MV-4-11 (cell line): ENCODE data around the gene COL20A1.

Experiments used
- DNase-seq: peaks from one replicate; lab custom pipeline; 2025; lab: John Stamatoyannopoulos, UW

Gene COL20A1

DNA sequence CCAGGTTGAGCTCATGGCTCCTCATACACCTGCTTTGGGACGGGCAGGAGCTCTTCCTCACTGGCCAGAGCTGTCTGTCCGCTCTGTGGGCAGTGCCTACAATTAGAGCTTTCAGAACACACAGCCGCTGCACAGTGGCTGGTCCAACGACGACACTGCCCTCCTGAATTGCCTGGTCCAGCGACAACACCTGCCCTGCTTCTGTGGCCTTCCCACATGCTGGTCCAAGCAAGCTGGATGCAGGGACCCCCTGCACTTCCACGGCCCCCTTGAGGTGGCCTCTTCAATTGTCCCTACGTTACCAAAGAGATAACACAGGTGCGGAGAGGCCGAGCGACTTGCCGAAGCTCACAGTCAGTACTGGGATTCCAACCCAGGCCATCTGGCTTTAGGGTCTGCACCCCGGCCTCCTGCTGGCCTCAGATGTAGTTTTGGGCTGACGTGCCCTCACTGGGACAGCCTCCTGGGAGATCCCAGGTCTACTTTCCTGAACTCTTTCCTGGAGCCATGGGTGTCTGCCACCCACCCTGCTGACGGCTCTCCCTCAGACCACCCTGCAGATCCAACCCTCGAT is 69.5 kb downstream of the COL20A1 start:
- no peak for DNase-seq

DNA sequence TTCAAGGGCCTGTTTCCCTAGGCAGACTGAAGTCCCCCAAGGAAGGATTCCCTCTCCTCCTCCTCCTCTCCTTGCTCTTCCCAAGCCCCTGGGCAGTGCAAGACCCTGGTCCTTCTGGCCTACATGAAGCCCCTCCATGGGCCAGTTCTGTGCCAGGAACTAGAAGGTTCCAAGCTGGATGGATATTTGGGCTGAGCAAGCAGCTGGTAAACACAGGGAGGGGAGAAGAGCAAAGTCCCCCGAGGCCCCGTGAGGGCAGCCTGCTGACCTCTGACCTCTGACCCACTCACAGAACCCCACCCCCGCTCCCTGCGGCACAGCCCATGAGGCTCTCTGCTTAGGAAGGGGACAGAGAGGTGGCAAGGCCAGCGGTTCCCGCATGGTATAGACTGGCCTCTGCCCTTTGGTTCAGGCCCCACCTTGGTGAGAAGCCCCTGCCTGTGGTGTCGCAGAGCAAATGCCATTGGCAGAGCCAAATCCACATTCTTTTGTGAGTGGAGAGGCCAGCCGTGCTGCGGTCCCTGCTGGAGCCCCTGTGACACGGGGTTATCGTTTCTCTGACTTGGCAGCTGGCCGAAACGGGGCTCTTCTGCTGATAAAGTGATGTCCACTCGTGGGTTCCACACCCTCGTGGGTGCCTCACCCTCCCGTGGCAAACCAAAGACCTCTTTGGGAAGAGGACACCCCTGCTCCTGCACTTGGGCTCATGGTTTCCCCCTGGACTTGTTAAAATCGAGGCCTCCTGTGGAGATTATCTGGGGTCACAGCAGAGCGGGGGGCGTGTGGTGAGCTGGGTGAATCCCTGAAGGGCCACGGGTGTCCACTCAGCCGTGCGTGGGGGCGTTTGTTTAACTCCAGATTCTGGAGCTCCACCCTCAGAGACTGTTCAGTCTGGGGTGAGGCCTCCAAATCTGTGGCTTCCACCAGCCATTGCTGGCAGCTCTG is 70.3 kb downstream of the COL20A1 start:
- DNase-seq, result no peak

DNA sequence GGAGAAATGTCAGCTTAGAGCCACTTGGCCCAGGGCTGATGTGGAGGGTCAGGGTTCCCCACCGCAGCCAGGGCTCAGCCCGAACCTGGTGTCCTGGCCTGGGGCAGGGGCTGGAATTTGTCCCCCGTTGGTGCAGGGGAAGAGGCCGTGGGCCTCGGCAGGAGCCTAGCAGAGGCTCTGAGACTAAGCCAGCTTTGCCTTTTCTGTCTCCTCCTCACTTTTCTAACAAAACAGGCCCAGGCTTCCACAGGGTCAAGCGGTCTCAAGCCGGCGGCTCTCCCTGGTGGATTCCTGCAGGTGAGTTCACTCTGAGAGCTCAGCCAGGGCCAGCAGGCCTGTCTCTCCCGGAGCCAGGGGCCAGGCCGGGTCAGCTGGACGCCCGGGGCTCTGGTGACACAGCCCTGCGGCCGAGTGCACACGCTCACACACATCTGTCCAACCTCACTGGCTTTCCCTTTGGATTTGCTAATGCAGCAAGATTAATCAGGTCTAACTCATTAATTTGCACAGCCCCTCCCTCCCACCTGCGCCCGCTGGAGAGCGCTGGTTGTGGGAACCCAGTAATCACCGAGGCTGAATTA is 71.1 kb downstream of the COL20A1 start:
- DNase-seq, result no peak

DNA sequence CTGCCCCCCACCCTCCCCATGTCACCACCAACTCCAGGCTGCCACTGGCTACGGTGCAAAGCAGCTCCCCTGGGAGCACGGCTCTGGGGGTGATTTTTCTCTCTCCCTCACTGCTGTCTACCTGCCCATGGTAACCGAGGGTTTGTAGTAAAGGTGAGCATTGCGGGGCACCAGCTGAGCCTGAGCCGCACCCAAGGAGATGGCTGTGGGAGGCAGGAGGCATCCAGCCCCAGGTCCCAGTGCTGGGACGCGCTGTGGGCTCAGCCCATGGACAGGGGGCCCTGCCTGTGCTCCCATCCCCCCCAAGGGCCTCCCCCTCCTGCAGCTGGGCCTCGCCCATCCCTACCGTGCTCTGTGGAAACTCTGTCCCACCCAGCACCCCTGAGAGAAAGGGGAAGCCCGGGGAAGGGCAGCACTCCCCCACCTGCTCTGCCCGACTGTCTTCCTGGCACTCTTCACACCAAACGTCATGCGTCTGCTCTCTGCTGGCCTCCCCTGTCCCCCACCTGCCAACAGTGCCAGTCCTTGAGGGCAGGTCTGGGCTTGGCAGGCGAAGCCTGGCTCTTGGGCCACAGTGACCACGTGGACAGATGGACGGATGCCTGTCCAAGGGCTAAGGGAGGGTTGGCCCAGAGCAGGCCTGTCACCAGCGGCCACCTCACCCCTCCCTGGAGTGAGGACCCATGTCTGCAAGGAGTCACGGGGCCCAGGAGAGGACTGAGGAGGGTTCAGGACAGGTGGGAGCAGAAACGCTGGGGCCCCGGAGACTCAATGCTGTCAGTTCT is 72.0 kb downstream of the COL20A1 start:
- DNase-seq, result no peak

DNA sequence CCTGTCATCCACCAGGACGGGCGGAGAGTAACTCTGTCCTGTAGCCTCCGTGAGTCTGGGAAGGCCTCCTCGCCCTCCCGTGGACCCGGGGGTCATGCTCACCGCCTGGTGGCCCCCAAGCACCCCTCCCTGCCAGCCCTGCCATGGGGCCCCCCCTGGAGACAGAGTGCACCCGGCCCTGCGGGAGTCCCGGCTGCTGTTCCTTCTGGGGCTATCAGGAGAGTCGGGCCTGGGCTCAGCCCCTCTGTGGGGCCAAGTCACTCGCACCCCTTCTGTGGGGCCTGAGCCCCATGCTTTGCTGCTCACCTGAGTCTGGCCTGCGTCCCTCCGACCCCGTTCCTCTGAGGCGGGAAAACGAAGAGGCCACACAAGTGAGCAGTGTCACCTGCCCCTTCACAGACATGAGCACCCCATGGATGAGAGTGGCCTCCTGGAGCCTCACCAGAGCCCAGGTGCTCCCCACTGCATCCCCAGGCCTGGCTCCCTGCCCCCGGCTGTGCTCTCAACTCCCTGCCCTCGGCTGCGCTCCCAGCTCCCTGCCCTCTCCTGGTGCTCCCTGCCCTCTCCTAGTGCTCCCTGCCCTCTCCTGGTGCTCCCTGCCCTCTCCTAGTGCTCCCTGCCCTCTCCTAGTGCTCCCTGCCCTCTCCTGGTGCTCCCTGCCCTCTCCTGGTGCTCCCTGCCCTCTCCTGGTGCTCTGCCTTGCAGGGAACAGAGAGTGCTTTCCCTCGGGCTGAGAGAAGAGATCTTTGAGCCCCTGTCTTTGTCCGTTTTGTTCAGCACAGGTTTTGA is 72.8 kb downstream of the COL20A1 start:
- no peak for DNase-seq

DNA sequence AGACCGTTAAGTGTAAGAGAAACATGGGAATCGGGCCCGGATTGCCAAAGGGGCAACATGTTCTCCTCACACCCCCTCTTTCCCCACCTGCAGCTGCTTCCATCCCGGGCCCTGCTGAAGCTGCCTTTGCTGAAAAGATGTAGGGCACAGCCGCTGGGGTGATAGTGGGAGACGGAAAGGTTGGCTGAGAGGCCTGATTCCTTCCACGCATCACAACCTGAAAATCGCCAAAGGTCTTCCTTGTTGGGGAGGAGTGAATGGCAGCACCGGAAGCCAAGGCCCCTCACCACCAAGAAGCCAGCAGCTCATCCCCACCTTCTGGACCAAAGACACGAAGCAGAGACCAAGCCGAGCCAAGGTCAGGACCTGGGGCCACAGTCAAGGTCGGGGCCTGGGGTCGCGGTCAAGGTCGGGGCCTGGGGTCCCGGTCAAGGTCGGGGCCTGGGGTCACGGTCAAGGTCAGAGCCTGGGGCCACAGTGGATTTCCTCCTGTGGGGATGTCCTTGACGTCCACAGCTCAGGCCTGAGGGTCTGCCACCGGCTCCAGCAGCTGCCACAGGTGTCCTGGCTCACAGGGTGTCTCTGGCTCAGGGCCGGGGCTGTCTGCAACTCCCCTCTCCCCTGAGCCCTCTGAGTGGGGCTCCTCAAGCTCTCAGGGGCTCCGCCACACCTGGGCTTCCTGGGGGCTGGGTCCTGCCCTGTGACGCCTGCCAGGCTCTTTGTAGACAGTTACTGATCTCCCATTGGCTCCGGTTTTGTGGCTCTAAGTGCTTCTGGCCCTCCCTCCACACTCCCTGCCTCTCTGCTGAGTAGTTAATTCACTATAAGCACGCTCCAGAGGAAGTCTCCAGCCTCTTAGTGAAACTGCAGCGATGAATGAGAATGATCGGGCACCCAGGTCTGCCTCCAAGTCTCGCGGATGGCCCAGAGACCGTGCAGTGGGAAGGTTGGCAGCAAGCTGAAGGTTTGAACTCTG is 73.7 kb downstream of the COL20A1 start:
- DNase-seq, result no peak

DNA sequence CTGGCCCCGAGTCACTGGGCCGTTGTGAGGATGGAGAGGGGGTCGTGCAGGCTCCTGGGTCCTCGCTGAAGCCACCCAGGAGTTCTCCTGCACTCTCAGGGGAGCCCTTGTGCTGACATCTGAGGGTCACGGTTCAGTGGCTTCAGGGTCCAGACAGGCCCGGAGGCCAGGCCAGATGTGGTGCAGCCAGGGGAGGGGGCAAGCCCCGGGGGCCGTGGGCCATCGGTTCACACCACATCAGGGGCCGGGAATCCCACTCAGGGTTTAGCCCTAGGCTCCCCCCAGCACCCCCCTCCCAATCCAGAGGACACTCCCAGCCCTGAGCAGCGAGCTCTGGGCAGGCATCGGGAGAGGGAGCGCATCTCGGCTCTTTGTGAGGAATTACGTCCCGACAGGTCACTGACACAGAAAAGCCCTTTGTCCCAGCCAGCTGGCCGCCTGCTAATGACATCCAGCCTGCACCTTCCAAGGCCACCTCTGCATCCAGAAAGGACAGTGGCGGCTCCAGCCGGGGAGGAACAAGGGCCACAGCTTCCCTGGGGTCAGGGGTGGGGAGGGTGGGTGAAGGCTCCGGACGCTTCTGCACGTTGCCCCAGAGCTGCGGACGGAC is 74.6 kb downstream of the COL20A1 start:
- no peak for DNase-seq

DNA sequence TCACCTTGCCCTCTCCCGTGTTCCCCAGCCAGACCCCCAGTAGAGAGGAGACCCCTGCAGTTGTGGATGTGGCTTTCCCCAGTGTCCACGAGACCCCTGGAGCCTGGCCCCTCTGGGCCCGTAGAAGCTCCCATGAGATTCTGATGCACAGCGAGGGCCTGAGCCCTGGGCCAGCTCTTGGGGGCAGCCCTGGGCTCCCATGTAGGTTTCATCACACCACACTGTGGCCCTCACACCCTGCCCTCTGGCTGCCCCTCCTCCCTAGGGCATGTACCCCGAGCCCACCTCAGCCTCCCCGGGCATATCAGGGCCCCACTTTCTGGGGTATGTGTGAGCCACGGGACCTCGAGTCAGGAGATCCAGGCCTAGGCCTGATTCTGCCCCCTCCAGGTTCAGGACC is 75.2 kb downstream of the COL20A1 start:
- DNase-seq, result no peak

DNA sequence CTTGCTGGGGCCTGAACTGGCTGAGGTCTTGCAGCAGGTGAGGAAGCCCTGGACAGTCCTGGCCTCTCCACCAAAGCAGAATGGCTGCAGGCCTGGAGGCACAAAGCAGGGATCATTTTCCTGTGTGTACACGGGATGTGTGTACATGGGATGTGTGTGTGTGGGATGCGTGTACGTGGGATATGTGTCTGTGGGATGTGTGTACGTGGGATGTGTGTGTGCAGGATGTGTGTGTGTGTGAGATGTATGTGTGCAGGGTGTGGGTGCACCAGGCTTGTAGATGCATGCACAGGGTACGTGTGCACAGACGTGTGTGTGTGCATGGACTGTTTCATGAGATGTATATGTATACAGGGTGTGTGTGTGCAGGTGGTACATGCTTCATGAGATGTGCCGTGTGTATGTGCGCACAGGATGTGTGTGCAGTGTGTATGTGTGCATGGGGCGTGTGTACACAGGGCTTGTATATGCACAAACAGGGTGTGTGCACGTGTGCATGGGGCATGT is 76.1 kb downstream of the COL20A1 start:
- no peak for DNase-seq

DNA sequence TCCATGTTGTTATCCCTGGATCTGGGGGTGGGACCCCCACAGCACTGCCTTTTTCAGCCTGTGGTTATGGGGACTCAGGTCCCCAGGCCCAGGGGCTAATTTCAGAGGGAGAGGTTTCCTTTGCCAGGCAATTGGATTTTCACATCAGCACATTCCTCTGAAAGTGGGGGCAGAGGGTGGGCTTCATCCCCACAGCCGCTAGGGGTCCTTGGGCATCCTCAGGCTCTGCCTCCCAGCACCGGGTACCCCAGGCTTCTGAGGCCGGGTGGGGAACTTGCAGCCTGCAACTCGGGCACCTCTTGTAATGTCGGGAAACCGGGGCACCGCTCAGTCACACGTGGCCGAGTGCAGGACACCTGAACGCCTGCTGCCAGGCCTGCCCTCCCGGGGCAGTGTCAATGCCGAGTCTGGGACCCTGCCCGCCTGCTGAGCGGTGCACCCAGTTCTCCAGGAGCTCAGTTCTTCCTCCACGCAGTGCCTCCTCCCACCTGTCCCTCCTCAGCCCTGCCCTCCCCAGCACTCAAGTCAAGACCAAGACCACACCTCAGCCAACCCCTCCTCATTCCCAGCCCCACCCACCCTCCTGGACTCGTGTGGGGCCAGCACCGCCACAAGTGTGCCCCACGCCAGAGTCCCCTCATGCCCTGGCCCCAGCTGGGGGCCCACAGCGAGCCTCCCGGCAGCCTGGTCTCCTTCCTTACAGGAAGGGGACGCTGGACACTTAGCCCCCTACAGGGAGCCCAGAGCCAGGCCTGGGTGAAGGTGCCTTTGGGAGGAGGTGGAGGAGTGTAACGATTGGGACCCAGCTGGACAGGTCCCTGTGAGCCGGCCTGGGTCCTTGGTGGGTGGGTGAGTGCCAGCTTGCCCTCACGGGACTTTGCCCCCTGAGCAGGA is 77.0 kb downstream of the COL20A1 start:
- no peak for DNase-seq

DNA sequence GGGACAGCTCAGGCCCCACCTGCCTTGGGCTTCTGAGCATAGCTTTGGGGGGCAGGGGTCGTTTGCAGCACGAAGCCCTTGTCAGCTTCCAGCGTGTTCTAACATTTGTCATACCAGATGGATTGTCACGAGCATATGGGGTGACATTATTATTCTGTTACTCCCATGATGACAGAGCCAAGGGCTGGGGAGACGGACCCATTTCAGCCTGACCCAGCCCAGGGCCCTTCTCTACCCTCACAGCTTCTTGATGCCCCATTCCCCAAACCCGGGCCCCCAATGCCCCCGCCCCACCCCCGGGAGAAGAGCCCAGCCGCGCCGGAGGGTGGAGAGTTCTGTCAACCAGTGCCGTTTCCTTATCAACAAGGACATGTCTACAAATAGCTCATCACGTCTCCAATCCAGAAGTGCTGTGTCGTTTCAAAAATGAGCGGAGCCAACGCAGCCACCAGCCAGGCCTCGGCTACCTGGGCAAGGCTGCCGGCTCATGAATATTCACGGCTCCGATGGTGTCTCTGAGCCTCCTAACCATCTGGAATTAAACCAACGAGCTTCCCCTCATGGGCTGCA is 77.7 kb downstream of the COL20A1 start:
- DNase-seq, result no peak

DNA sequence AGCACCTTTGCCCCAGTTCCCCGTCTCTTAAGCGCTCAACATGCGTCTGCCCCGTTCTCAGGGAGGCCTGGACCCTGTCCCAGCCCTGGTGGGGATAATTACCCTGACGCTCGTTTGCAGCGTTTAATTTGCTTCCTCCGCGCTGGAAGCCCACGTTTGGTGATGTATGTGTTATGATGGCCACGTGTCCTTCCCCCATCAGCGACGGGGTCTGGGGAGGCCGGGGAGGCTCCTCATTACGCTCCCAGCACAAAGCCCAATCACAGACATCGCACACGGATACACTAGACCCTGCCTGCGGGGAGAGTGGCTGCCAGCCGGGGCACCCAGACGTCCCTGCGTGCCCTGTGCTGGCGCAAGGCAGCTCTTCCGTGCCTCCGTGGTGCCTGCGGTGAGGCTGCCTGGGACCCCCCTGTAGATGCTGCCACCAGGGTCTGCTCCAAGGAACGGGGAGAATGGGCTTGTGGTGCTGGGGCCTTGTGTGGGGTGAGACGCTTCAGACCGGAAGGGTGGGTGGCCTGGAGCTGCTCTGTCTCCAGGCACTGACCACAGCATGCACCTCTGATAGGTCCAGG is 78.4 kb downstream of the COL20A1 start:
- no peak for DNase-seq

DNA sequence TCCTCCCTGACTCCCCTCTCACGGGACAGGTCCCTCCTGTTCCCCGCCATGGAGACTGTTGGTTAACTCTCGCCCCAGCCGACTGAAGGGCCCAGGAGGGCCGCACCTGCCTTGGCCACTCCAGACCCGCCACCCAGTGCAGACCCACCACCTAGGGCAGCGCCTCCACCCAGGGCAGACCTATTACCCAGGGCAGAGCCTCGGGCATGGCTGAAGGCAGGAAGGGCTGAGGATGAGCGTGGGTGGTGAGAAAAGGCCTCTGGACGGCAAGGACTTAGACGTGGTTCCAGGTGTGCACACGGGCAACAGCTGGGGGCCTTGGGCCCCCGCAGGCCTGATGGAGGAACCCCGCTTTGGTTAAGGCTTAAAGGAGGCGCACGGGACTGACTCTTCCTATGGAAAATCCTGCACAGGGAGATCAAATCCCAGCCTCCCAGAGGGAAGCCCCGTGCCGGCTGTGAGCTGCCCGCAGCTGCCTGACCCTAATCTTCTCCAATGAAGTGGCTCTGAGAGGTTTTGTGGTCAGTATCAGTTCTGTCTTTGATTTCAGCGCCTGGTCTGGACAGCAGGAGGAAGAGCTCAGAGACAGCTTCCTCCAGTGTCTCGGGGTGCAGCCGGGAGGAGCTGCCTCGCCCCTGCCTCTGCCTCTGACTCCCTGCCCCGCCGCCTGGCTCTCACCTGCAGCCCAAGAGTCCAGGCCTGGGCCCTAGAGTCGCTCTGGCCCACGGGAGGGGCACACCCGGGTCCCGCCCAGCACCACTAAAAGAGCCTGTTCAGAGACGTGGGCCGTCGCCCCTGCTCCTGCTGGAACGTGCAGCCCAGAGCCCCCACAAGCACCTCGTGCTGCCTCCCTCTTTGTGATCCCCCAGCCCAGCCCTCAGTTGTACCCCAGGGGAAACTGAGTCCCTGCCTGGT is 80.2 kb downstream of the COL20A1 start:
- peak; percentile 61 for DNase-seq

DNA sequence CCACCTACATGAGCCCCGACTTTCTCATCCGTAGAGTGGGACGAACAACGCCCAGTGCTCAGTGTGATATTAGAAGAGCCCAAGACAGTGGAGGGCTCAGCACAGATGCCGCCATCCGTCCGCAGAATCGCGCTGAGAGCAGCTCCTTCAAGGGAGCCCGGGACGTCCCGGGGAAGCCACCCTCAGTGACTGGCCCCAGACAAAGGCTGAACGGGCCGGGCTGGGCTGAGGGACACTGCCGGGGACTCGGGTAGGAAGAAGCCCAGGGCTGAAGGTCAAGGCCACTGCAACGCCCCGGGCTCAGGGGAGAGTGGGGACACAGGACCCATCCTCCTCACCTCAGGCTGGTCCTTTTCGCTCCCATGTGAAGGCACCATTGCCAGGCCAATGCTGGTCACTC is 81.0 kb downstream of the COL20A1 start:
- DNase-seq, result no peak

DNA sequence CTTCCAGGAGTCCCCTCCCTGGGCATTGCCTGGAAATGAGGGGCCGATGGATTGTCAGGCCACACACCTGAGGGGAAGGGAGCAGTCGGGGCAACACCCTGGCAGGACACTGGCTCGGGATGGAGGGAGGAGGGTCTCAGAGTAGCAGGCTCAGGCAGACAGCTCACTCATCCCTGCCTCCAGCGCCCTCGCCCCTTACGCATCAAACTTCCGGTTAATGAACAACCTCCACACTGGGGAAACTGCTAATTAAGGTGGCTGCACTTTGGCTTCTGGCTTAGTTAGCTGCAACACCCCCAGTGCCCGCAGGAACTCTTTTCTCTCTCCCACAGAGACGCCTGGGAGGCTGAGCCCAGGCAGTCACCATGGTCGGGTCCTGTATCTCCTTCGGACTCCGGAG is 81.5 kb downstream of the COL20A1 start:
- no peak for DNase-seq

DNA sequence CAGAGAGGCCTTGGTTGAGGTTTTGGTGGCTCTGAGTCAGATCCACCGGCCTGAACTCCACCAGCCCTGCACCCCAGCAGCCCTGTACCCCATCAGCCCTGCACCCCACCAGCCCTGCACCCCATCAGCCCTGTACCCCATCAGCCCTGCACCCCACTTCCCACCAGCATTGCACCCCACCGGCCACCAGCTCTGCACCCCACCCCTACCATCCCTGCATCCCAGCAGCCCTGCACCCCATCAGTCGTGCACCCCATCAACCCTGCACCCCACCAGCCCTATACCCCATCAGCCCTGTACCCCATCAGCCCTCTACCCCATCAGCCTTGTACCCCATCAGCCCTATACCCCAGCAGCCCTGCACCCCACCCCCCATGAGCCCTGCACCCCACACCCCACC is 82.5 kb downstream of the COL20A1 start:
- no peak for DNase-seq
